Stimulated activated naive CD8-positive, alpha-beta T cell treated with anti-CD3 and anti-CD28 coated beads, Interleukin-15, Interleukin-2, amounts not matched to agents 100 U/mL and 50 U/mL, for 24 hours (primary cell): ENCODE results near the gene KRTAP12-3.
"Not testable (repeated sequence)": the region's sequence is repeated elsewhere in the genome, so short reads cannot be mapped to it uniquely, and the experiment has no call there.

Source experiments
- ATAC-seq: fragments of 150-1000 bp; cut with Tn5 transposase; one replicate; pipeline ENCODE4 v1.10.0; 2021
- DNase-seq: peaks from one replicate; pipeline ENCODE4 v3.0.0; 2021

KRTAP12-3 gene

DNA sequence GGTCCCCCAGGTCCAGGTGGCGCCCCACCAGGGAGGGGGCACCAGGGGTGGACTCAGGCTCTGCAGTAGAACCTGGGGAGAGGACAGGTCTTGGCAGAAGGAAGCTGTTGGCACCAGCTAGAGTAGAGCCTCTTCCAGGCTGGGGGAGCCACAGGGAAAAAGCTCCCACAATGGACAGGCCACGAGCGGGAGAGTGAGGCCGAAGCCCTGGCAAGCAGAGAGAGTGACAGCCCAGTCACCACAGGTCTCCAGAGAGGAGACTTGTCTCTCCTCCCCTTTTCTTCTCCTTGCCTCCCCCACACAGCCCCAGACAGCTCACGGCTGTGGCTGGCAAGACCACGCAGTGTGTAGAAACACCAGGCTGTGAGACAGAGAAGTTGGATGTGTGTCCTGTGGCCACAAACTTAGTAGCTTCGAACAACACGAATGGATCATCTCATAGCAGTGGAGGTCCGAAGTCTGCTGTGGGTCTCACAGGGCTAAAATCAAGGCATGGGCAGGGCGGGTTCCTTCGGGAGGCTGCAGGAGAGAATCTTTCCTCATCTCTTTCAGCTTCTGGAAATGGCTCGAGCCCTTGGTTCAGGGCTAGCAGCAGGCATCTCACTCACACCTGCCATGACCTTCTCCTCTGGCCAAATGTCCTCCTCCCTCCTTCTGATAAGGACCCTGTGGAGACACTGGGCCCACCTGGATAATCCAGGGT lies 6.6 kb upstream of the KRTAP12-3 start:
- ATAC-seq (no peak), DNase-seq (no peak)

DNA sequence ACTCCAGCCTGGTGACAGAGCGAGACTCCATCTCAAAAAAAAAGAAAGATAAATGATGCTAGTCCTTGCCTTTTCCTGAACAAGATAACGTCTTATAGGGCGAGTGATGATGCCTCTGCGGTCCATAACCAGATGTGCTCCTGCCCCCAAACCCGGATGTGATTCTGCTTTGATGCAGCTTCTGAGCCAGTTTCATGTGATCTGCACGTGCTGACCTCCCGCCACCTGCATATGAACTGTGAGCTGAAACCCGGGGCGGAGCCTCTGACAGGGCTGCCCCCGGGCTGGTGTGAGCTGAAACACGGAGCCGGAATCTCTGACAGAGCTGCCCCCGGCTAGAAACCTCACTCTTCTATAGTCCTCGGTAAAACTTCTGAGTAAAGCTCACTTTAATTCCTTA lies 4.6 kb upstream of the KRTAP12-3 start:
- DNase-seq (no peak), ATAC-seq (no peak)

DNA sequence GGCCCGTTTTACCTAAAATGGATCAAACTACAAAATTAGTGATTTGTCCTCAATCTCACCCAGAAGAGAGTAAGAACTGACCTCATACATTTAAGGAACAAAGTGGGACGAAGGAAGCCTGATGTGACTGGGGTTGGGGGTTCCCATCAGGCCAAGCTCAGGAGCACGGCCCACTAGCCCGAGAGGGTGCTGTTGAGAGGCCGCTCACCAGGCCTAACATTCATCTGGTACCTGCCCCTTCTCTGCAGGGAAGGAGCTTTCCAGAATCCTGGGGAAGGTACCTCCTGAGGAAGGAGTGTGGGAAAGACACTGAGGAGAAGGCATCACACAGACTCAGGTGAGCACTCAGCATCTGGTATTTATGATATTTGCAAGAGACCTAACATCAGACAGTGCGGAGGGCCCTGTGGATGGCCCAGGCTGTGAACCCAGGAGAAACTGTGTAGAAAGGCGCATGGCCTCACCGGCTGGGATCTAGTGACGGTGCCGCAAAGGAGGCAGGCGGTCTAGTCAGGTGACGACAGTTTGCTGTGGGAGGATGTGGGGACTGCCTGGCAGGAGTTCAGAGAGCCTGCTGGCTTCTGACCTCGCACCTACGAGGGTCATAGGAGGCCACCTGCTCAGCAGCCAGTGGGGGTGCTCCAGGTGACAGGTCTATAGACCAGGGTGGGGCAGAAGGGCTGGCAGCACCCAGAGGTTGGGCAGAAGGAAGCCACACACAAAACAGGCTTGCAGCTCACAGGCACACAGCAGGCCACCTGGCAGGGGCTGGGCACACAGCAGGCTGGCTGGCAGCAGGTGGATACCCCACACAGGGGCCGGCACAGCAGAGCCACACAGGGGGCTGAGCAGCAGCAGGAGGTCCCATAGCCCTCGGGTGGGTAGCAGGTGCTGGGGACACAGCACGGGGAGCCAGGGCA lies 3.8 kb upstream of the KRTAP12-3 start:
- DNase-seq: peak; percentile 16
- no peak for ATAC-seq

DNA sequence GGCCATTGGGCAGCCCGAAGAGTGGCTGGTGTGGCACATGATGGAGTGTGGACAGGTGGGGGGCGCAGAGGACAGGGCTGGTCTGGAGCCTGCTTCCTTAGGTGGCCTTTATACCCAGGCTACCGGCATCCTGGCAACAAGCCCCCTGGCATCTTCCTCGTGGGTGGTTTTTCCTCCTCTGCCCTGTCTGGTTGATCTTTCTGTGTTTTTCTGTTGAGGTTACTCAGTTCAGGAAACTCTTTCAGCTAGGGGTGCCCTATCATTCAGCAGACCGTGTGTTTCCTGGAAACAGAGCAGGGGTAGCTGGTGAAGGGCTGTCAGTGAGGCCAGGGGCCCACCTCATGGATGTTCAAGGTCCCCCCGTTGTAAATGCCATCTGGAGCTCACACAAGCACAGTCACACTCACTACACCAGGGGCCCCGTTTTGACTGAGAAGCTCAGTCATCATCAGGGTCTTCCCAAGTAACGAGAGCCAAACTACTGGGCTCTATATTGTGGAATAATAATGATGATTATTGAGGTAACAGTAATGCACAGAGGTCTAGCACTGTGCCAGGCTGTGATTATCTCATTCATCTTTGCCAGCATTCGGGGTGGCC lies 3.1 kb upstream of the KRTAP12-3 start, which contains the start of gene KRTAP12-4:
Gene KRTAP12-4 (minus strand): TSS at position 84 of the 600 bp plus-strand sequence. CDS start 45 bp downstream, at position 39.
- DNase-seq (no peak), ATAC-seq (peak; percentile 13)

DNA sequence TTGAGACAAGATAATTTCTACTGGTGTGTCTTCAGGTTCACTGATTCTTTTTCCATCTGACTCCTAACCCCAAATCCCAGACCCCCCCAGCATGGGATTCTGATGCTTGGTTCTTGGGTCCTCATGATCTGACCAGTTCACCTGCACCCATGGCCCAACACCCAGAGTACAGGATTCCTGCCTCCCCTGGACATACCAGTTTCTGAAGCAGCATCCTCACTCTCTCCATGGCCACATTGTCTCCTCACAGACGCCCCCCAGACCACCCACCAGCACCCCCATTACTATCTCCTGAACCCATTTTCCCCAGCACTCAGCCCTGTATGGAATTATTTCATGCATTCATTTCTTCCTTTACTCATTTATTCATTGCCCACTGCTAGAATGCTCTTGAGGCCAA lies 864 bp upstream of the KRTAP12-3 start:
- DNase-seq: no peak
- ATAC-seq: no peak

DNA sequence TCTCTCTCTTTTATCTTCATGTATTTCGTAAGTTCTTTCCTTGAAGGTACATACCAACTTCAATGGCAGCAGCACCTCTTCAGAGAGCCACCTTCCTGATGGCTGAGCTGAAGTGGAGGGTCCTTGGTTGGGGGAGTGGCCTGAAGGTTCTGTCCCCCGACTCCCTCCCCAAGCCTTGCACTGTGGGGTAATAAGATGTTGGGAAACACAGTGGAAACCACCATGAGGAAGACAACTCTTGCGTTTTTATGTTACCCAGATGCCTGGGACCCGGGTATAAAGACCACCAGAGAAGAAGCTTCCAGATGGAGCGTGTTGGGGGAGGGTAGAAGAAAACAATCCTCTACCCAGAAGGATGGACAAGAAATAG lies 794 bp downstream of the KRTAP12-3 start:
- ATAC-seq (no peak), DNase-seq (no peak)

DNA sequence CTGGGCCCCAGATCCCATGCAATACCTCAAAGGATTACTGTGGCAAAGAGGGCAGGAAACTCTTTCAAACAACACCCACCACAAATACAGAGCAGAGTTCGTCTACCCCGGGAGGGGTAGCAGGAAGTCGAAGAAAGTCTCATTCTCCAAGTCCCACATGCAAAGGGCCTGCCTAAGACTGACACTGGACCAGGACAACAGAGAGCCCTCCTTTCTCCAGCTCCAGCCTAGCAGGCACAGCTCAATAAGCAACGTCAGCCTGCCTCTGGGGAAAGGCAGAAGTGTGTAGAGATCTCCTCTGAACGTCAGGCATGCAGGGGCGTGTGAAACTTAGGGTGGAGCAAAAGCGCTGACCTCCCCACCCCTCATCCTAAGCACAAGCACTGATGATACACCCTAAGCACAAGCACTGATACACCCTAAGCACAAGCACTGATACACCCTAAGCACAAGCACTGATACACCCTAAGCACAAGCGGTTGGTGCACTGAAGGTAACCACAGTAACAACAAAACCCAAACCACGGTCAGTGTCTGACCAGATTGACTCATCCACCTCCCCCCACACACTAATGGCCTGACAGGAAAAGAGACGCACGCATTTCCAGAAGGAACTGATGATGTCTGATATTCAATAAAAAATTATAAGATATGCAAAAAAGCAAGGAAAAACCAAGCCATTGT lies 1.3 kb downstream of the KRTAP12-3 start:
- ATAC-seq: peak; percentile 10
- DNase-seq: no peak

DNA sequence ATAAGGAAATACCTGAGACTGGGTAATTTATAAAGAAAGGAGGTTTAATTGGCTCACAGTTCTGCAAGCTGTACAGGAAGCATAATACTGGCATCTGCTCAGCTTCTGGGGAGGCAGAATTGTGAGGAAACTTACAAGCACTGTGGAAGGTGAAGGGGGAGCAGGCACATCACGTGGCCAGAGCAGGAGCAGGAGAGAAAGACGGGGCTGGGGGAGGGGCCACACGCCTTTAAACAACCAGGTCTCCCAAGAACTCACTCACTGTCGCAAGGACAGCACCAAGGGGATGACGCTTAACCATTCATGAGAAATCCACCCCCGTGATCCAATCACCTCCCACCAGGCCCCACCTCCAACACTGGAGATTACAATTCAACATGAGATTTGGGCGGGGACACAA lies 3.8 kb downstream of the KRTAP12-3 start:
- ATAC-seq, DNase-seq: not testable (repeated sequence)

DNA sequence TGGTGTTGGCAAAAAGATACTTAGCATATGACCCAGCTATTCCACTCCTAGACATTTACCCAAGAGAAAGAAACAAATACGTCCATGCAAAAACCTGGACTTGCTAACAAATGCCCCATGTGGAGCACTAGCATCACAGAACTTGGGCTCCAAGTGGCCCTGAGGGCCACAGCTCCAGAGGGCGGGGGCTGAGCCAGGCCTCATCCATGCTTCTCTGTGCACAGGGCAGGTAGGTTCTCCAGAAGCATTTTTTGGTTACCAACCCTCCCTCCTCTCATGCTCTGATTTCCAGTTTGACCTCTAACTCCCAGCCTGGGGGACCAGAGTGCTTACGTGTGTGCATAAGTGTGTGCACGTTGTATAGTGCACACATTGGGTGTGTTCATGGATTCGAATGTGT lies 7.0 kb downstream of the KRTAP12-3 start:
- DNase-seq (no peak), ATAC-seq (no peak)

DNA sequence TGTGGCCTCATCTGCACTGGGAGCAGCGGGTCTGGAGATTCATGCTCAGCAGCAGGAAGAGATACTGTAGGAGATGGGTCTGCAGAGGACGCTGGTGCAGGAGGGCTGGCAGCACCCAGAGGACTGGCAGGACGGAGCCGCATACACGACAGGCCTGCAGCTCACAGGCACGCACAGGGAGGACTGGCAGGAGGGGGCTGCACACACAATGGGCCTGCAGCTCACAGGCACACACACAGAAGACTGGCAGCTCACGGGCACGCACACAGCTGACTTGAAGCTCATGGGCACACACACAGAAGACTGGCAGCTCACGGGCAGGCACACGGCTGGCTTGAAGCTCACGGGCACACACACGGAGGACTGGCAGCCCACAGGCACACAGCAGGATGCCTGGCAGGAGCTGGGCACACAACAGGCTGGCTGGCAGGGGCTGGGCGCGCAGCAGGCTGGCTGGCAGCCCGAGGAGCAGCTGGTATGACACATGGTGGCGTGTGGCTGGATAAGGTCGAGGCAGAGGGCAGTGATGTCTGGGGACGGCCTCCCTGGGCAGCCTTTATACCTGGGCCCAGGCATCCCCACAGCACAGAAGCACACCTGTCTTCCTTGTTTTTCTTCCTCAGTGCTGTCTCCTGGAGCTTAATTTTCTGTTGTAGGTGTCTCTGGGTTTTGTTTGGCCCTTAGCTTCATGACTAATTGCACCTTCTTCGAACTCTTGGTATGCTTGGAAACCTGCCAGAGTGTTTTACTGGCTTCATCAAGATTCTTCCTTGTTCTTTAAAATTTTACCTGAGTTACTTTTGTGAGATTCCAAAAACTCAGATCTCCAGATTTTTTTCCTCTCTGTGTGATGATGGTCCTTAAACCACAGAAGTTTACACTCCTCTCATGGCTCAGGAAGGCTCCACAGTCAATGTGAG lies 8.9 kb downstream of the KRTAP12-3 start, which contains the start of gene KRTAP12-2:
Gene KRTAP12-2 (minus strand): TSS at position 527 of the 920 bp plus-strand sequence. CDS start 41 bp downstream, at position 486.
- DNase-seq: no peak
- no peak for ATAC-seq

DNA sequence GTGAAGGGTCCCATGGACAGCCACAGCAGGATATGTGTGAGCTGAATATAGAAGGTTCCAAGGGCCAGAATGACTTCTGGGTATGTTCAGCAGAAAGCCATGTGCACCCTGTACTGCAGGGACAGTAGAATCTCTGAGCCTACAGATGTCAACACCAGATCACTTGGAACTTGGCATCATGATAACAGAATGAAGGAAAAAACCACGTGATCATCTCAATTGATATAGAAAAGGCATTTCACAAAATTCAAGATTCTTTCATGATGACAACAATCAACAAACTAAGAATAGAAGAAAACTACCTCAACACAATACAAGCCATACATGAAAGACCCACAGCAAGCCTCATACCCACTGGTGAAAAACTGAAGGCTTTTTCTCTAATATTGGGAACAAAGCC lies 9.9 kb downstream of the KRTAP12-3 start:
- DNase-seq (no peak), ATAC-seq (no peak)

DNA sequence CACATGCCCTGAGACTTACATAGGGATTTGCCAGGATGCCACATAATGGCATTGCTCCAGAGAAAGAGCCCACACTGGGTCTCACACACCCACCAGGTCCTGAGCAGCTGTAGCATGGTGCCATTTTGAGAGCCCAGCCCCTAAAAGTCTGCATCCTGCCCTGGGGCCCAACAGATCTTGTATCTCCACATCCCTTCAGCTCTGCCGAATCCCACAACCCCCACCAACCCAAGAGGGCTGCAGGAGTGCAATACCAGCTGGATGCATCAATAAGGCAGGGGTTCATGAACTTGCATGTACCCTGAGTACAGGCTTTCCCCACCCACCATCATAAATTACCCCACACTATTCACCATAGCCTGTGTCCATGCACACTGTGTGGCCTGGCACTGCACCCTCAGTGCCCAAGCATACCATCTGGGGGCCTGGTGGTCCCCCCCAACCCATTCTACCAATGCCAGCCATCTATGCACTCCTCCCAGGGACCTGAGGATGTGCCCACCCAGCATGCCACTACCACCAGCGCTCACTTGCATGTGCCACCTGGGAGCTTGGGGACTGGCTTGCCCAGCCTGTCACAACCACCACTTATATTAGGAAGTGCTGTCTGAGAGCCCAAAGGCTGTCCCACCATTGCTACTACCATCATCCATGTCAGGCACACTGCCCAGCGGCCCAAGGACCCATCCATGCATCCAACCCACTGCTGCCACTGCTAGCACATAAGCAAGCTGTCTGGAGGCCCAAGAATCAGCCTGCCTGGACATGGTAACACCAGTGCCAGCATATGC lies 13.1 kb downstream of the KRTAP12-3 start:
- ATAC-seq (no peak), DNase-seq (no peak)

DNA sequence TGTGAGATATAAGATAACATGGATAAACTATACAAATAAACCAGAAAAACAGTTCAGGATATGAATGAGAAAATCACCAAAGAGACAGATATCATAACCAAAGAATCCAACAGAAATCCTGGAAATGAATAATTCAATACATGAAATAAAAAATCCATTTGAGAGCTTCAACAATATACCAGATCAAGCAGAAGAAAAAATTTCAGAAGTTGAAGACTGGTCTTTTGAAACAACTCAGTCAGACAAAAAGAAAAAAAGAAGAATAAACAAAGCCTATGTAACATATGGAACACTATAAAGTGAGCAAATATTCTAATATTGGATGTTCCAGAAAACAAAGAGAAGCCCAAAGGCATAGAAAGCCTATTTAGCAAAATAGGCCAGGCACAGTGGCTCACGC lies 14.2 kb downstream of the KRTAP12-3 start:
- ATAC-seq: no peak
- DNase-seq: no peak

DNA sequence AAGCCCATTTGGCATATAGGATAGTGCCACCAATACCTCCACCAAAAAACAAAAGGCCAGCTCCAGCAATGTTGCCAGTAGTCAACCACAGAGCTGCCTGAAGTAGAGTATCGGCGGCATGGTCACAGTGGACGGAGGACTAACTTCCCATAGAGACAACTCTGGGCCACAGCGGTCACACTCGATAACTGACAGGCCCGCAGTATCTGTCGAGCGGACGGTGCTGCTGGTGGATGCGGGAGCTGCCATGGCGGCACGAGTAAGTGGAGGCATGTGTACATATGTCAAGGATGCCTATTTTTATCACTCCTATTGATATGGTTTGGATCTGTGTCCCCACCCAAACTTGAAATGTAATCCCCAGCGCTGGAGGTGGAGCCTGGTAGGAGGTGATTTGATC lies 20.1 kb downstream of the KRTAP12-3 start:
- ATAC-seq: no peak
- no peak for DNase-seq

DNA sequence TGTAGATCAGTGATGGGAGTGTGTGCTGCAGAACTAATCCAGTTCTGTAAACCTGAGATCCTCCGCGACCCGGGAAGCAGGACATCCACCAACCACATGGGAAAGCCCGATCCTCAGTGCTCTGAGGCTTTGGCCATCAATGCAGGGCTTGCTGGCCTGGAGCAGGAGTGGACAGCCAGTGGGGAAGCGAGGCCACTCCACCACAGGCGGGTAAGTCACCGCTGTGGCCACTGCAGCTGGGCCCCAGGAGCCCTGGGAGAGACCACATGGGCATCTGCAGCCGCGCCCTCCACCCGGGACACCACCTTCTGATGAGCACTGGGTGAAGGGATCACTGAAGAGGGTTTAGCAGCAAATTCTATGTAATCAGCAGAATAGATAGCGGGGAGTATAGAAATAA lies 23.4 kb downstream of the KRTAP12-3 start:
- DNase-seq: no peak
- ATAC-seq: no peak

DNA sequence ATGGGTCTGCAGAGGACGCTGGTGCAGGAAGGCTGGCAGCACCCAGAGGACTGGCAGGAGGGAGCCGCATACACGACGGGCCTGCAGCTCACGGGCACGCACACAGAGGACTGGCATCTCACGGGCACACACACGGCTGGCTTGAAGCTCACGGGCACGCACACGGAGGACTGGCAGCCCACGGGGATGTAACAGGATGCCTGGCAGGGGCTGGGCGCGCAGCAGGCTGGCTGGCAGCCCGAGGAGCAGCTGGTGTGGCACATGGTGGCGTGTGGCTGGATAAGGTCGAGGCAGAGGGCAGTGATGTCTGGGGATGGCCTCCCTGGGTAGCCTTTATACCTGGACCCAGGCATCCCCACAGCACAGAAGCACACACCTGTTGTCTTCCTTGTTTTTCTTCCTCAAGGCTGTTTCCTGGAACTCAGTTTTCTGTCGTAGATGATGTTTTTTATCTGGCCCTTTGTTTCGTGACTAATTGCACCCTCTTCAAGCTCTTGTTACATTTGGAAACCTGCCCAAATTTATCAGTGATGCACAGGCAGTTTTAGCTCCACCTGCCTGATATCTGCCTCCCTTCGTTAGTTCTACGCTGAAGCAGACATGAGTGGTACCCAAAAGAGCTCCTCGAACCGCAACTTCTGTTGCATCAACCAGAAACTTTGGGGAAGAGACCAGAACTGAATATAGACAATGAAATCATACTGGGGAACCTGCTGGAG lies 24.3 kb downstream of the KRTAP12-3 start, which contains the start of gene KRTAP12-1:
Gene KRTAP12-1 (minus strand): TSS at position 303 of the 719 bp plus-strand sequence. CDS start 40 bp downstream, at position 263.
- no peak for DNase-seq
- no peak for ATAC-seq

DNA sequence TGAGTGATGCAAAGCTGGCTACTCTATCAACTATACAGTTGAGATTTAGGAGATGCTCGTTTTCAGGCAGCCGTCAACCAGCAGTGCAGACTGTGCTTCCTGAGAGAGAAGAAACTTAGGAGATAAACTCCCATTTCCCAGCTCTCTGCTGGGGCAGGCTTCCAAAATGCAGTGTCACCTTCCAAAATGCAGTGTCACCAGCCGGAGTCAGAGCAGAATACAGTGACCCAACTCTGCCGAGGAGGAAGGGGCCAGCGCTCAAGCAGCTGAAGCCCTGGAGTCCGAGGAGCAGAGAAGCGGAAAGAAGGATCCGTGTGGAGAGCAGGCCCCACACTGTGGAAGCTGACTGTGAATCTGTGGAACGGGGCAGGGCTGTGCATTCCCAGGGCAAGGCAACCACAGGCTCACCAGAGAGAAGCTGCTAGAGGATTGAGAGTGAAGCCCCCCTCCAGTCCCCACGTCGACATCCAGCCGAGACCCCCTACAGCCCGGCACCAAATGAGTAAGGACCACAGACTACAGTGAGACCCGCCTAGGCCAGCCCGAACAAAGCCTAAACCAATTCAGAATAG lies 24.9 kb downstream of the KRTAP12-3 start:
- DNase-seq (no peak), ATAC-seq (no peak)

DNA sequence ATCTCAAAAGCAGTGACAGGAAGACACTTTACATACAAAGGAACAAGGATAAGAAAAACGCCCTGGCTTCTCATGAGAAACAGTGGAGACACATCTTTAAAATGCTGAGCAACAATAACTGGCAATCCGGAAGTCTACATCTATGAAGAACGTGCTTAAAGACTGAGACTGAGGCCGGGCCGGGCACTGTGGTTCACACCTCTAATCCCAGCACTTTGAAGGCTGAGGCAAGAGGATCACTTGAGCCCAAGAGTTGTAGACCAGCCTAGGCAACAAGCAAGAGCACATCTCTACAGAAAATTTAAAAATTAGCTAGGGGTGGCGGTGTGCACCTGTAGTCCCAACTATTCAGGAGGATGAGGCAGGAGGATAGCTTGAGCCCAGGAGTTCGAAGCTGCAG lies 26.3 kb downstream of the KRTAP12-3 start:
- ATAC-seq (no peak), DNase-seq (no peak)

DNA sequence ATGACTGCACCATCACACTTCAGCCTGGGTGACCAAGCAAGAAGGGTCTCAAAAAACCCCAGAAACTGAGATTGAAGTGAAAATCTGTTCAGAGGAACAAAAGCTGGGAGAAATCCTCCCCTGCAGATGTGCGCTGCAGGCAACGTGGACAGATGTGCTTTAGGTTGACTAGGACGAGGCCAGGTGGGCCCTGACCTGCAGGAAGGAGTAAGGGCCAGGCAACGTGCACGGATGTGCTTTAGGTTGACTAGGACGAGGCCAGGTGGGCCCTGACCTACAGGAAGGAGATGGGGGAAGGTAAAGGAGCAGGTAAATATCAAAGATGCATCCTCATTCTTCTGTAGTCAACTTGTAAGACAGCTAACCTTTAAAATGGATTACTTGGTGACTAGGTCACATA lies 26.8 kb downstream of the KRTAP12-3 start:
- ATAC-seq: no peak

More for the DNA sequence above, 26.8 kb downstream of the KRTAP12-3 start:
- DNase-seq: no peak
